ENCODE data around the gene THRAP3. TPM values are rescaled to one million over a fixed set of nuclear protein-coding genes. Genes with fewer than 3 reads are reported as not detected.
A peak's percentile ranks its signal among the peaks of the same experiment; 100 is the strongest.

Gene THRAP3
- total and polyA plus RNA-seq, 4 donors = 31.6 to 91.5 (median 66.0) TPM

- Histone ChIP-seq H3K27me3 (ENCODE audit: control insufficient read depth in 1 of 2, insufficient read depth in 2 of 2, low read length in 1 of 2) (no peaks in the 10 kb centered on the region), H3K27ac (ENCODE audit: low read depth in 1 of 2, low read length in 2 of 2) (no peak overlapping the region), H3K36me3 (ENCODE audit: control insufficient read depth in 1 of 2, insufficient read depth in 2 of 2, low read length in 1 of 2) (peaks cover 6 to 20% of the 10 kb centered on the region in 2 donors), H3K4me3 (ENCODE audit: low read length in 2 of 2) (no peak overlapping the region), H3K9me3 (ENCODE audit: control insufficient read depth, low read length) (no peaks in the 10 kb centered on the region), H3K4me1 (ENCODE audit: control insufficient read depth in 1 of 2, insufficient read depth in 2 of 2, low read length in 2 of 2) (no peaks in the 10 kb centered on the region)
- intact Hi-C loops (cut with DNase I) = no loop called here
- 86% methylated on average over 5 of the region's 5 CpGs for WGBS, 2 donors
- ATAC-seq (ENCODE audit: low FRiP score) (no peak), DNase-seq (no peak)
These were observed 74.4 kb downstream of the THRAP3 start for GRCh38 chr1:36298640-36299039.

DNA sequence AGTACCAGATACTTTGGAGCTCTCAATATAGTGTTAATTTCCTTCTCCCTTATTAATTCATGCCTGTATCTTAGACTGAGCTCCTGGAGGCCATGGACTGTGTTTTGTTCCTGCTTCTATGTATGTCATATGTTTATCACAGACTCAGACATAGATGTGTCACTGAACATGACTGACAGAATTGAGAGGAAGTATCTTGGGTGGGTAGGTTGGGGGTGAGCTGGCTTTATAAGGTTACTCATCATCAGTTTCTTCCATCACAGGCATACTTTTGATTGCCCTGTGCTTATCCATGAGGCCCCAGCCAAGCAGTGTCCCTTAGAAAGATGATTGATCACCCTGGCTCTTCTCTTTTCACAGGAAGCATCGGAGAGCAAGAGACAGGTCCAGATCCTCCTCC lies 76.3 kb downstream of the THRAP3 start:
- DNase-seq (no peak), ATAC-seq (ENCODE audit: low FRiP score) (no peak)
- H3K4me1 ChIP-seq (ENCODE audit: control insufficient read depth in 1 of 2, insufficient read depth in 2 of 2, low read length in 2 of 2) = peaks cover 0 to 1% of the 10 kb centered on the region in 2 donors
- WGBS, 2 donors = 85 to 95% methylated on average over 1 of the region's 1 CpG
- intact Hi-C loops (cut with DNase I) = no loop called here
- peaks cover 6 to 20% of the 10 kb centered on the region in 2 donors for H3K36me3 ChIP-seq (ENCODE audit: control insufficient read depth in 1 of 2, insufficient read depth in 2 of 2, low read length in 1 of 2)
- H3K27ac ChIP-seq (ENCODE audit: low read depth in 1 of 2, low read length in 2 of 2) = no peak overlapping the region
- no peaks in the 10 kb centered on the region for H3K27me3 ChIP-seq (ENCODE audit: control insufficient read depth in 1 of 2, insufficient read depth in 2 of 2, low read length in 1 of 2)
- H3K4me3 ChIP-seq (ENCODE audit: low read length in 2 of 2) = no peak overlapping the region
- no peaks in the 10 kb centered on the region for H3K9me3 ChIP-seq (ENCODE audit: control insufficient read depth, low read length)

DNA sequence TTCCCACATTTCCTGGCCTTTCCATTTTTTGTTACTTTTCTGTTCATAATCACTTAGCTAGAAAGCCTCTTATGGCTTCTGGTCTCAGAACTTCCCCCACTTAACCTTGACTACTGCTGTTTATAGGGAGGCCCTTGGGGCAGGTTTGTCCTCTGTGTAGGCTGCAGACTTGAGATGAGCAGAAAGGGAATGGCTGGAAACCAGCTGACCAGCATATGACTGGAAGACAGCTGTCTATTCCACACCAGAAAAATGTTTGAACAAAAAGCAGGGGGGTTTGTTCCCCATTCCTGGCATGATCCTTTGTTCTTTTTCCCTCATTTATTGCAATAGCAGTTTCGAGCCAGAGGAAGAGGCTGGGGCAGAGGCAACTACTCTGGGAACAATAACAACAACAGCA lies 77.0 kb downstream of the THRAP3 start:
- Histone ChIP-seq H3K4me3 (ENCODE audit: low read length in 2 of 2) (no peak overlapping the region), H3K9me3 (ENCODE audit: control insufficient read depth, low read length) (no peaks in the 10 kb centered on the region), H3K27me3 (ENCODE audit: control insufficient read depth in 1 of 2, insufficient read depth in 2 of 2, low read length in 1 of 2) (no peaks in the 10 kb centered on the region), H3K4me1 (ENCODE audit: control insufficient read depth in 1 of 2, insufficient read depth in 2 of 2, low read length in 2 of 2) (peaks cover 0 to 1% of the 10 kb centered on the region in 2 donors), H3K36me3 (ENCODE audit: control insufficient read depth in 1 of 2, insufficient read depth in 2 of 2, low read length in 1 of 2) (peaks cover 6 to 20% of the 10 kb centered on the region in 2 donors), H3K27ac (ENCODE audit: low read depth in 1 of 2, low read length in 2 of 2) (no peak overlapping the region)
- intact Hi-C loops (cut with DNase I) = no loop called here
- WGBS, 2 donors = 70 to 77% methylated on average over 1 of the region's 1 CpG
- ATAC-seq (ENCODE audit: low FRiP score) (no peak), DNase-seq (no peak)

DNA sequence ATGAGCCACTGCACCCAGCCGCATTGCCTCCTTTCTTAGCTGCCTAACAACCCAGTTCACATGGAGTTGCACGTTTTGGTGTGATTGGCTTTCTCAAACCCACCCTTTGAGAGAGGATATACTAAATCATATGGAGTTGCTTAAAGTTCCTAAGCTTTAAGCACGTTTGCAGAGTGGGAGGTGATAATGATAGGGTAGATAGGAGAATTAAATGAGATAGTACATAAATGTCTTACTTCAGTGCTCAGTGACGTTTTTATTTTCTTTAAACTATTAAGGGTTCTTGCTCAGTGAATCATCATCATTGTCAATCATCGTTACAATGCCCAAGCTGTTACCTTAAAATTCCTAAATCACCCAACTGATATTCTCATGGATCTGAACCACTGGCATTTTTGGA lies 79.0 kb downstream of the THRAP3 start:
- H3K4me3 ChIP-seq (ENCODE audit: low read length in 2 of 2) = no peak overlapping the region
- no peaks in the 10 kb centered on the region for H3K9me3 ChIP-seq (ENCODE audit: control insufficient read depth, low read length)
- intact Hi-C loops (cut with DNase I) = no loop called here
- peaks cover 5 to 12% of the 10 kb centered on the region in 2 donors for H3K36me3 ChIP-seq (ENCODE audit: control insufficient read depth in 1 of 2, insufficient read depth in 2 of 2, low read length in 1 of 2)
- 57 to 62% methylated on average over 5 of the region's 5 CpGs for WGBS, 2 donors
- DNase-seq (no peak), ATAC-seq (ENCODE audit: low FRiP score) (no peak)
- no peak overlapping the region for H3K27ac ChIP-seq (ENCODE audit: low read depth in 1 of 2, low read length in 2 of 2)
- H3K27me3 ChIP-seq (ENCODE audit: control insufficient read depth in 1 of 2, insufficient read depth in 2 of 2, low read length in 1 of 2) = no peaks in the 10 kb centered on the region
- peaks cover 0 to 1% of the 10 kb centered on the region in 2 donors for H3K4me1 ChIP-seq (ENCODE audit: control insufficient read depth in 1 of 2, insufficient read depth in 2 of 2, low read length in 2 of 2)

GRCh38 chr1:36303650-36304360 lies 79.6 kb downstream of the THRAP3 start:
- intact Hi-C loops (cut with DNase I) = no loop called here
- peak in 1 of 2 donors; percentile 36 for DNase-seq
- H3K9me3 ChIP-seq (ENCODE audit: control insufficient read depth, low read length) = no peaks in the 10 kb centered on the region
- no peak for ATAC-seq (ENCODE audit: low FRiP score)
- H3K27ac ChIP-seq (ENCODE audit: low read depth in 1 of 2, low read length in 2 of 2) = no peak overlapping the region
- WGBS, 2 donors = 87 to 90% methylated on average over 23 of the region's 23 CpGs
- no peak overlapping the region for H3K4me3 ChIP-seq (ENCODE audit: low read length in 2 of 2)
- H3K4me1 ChIP-seq (ENCODE audit: control insufficient read depth in 1 of 2, insufficient read depth in 2 of 2, low read length in 2 of 2) = peaks cover 0 to 1% of the 10 kb centered on the region in 2 donors
- peaks cover 5 to 12% of the 10 kb centered on the region in 2 donors for H3K36me3 ChIP-seq (ENCODE audit: control insufficient read depth in 1 of 2, insufficient read depth in 2 of 2, low read length in 1 of 2)
- H3K27me3 ChIP-seq (ENCODE audit: control insufficient read depth in 1 of 2, insufficient read depth in 2 of 2, low read length in 1 of 2) = no peaks in the 10 kb centered on the region

- Histone ChIP-seq H3K4me1 (ENCODE audit: control insufficient read depth in 1 of 2, insufficient read depth in 2 of 2, low read length in 2 of 2) (peaks cover 0 to 1% of the 10 kb centered on the region in 2 donors), H3K27ac (ENCODE audit: low read depth in 1 of 2, low read length in 2 of 2) (no peak overlapping the region), H3K4me3 (ENCODE audit: low read length in 2 of 2) (no peak overlapping the region), H3K27me3 (ENCODE audit: control insufficient read depth in 1 of 2, insufficient read depth in 2 of 2, low read length in 1 of 2) (no peaks in the 10 kb centered on the region), H3K36me3 (ENCODE audit: control insufficient read depth in 1 of 2, insufficient read depth in 2 of 2, low read length in 1 of 2) (peaks cover 5 to 12% of the 10 kb centered on the region in 2 donors), H3K9me3 (ENCODE audit: control insufficient read depth, low read length) (no peaks in the 10 kb centered on the region)
- intact Hi-C loops (cut with DNase I) = no loop called here
- 76 to 81% methylated on average over 7 of the region's 7 CpGs for WGBS, 2 donors
- DNase-seq (peak in 1 of 2 donors; percentile 75), ATAC-seq (ENCODE audit: low FRiP score) (no peak)
These were observed 80.3 kb downstream of the THRAP3 start for GRCh38 chr1:36304521-36304920.

- peaks cover 0 to 1% of the 10 kb centered on the region in 2 donors for H3K4me1 ChIP-seq (ENCODE audit: control insufficient read depth in 1 of 2, insufficient read depth in 2 of 2, low read length in 2 of 2)
- DNase-seq (peak in 1 of 2 donors; percentile 32), ATAC-seq (ENCODE audit: low FRiP score) (no peak)
- H3K27ac ChIP-seq (ENCODE audit: low read depth in 1 of 2, low read length in 2 of 2) = no peak overlapping the region
- no peaks in the 10 kb centered on the region for H3K9me3 ChIP-seq (ENCODE audit: control insufficient read depth, low read length)
- no peak overlapping the region for H3K4me3 ChIP-seq (ENCODE audit: low read length in 2 of 2)
- peaks cover 5 to 12% of the 10 kb centered on the region in 2 donors for H3K36me3 ChIP-seq (ENCODE audit: control insufficient read depth in 1 of 2, insufficient read depth in 2 of 2, low read length in 1 of 2)
- no peaks in the 10 kb centered on the region for H3K27me3 ChIP-seq (ENCODE audit: control insufficient read depth in 1 of 2, insufficient read depth in 2 of 2, low read length in 1 of 2)
- WGBS, 2 donors = 78 to 84% methylated on average over 10 of the region's 10 CpGs
- intact Hi-C loops (cut with DNase I) = no loop called here
These were observed 81.0 kb downstream of the THRAP3 start for GRCh38 chr1:36304970-36305914.

GRCh38 chr1:36305915-36306209 lies 81.6 kb downstream of the THRAP3 start:
- no peaks in the 10 kb centered on the region for H3K27me3 ChIP-seq (ENCODE audit: control insufficient read depth in 1 of 2, insufficient read depth in 2 of 2, low read length in 1 of 2)
- intact Hi-C loops (cut with DNase I) = no loop called here
- H3K36me3 ChIP-seq (ENCODE audit: control insufficient read depth in 1 of 2, insufficient read depth in 2 of 2, low read length in 1 of 2) = peaks cover 5 to 8% of the 10 kb centered on the region in 2 donors
- ATAC-seq (ENCODE audit: low FRiP score) (no peak), DNase-seq (no peak)
- H3K4me3 ChIP-seq (ENCODE audit: low read length in 2 of 2) = no peak overlapping the region
- H3K9me3 ChIP-seq (ENCODE audit: control insufficient read depth, low read length) = no peaks in the 10 kb centered on the region
- H3K4me1 ChIP-seq (ENCODE audit: control insufficient read depth in 1 of 2, insufficient read depth in 2 of 2, low read length in 2 of 2) = peaks cover 0 to 1% of the 10 kb centered on the region in 2 donors
- H3K27ac ChIP-seq (ENCODE audit: low read depth in 1 of 2, low read length in 2 of 2) = no peak overlapping the region
- 70 to 74% methylated on average over 7 of the region's 7 CpGs for WGBS, 2 donors

All from aorta (tissue), 5 donors.